ENCODE measurements around the gene HSPB1.

HSPB1 gene

GRCh38 chr7:76259124-76260093, 43.1 kb upstream of the HSPB1 start:
- peak overlapping the region; percentile 62 for H2BK15ac ChIP-seq (ENCODE audit: low read depth, poor library complexity, severe bottlenecking)
- 31% methylated on average over 29 of the region's 50 CpGs for whole genome bisulfite sequencing
- no peak for DNase-seq
- no peak overlapping the region for H3K27ac ChIP-seq (ENCODE audit: low read length, poor library complexity, severe bottlenecking)
- H3K4me1 ChIP-seq (ENCODE audit: control insufficient read depth, insufficient read depth, low read depth, low read length), result peaks cover 8% of the 10 kb centered on the region
- H3K79me1 ChIP-seq (replicated peaks; ENCODE audit: low read length, poor library complexity, severe bottlenecking), result no peaks in the 10 kb centered on the region
- H3K4me3 ChIP-seq (ENCODE audit: insufficient read depth in 1 of 2, low read depth in 1 of 2, low read length in 2 of 2), result no peak overlapping the region
- no peaks in the 10 kb centered on the region for H3K36me3 ChIP-seq (ENCODE audit: control insufficient read depth in 1 of 2, insufficient read depth in 2 of 2, low read depth in 1 of 2, low read length in 2 of 2)
- H3K4me2 ChIP-seq (ENCODE audit: low read length, poor library complexity, severe bottlenecking), result peak overlapping the region; percentile 69
- no peaks in the 10 kb centered on the region for H3K9me3 ChIP-seq (ENCODE audit: control insufficient read depth, low read length)
- peak overlapping the region in 1 of 2 experiments; percentile 7 for H3K18ac ChIP-seq (ENCODE audit: low read depth in 1 of 2, low read length in 2 of 2)
- H4K8ac ChIP-seq (ENCODE audit: low read length), result peak overlapping the region; percentile 53
- no peak overlapping the region for H3K4ac ChIP-seq (ENCODE audit: low read depth in 1 of 2, low read length in 2 of 2)
- H3K23ac ChIP-seq (ENCODE audit: low read length in 2 of 2), result no peak overlapping the region
- H2AFZ ChIP-seq (ENCODE audit: low read depth, low read length), result no peak overlapping the region
- H3K9ac ChIP-seq (ENCODE audit: low read length), result no peak overlapping the region
- peaks cover 28 to 37% of the 10 kb centered on the region in 2 experiments for H3K27me3 ChIP-seq (ENCODE audit: control insufficient read depth in 1 of 2, insufficient read depth in 1 of 2, low read length in 2 of 2)
- H2BK120ac ChIP-seq (ENCODE audit: low read depth, low read length), result no peak overlapping the region
- H2AK5ac ChIP-seq (ENCODE audit: low read length, severe bottlenecking), result no peak overlapping the region
- H3K14ac ChIP-seq (ENCODE audit: low read length in 2 of 2), result no peak overlapping the region
- H2BK12ac ChIP-seq (ENCODE audit: low read length in 2 of 2), result no peak overlapping the region
- no peak overlapping the region for H2BK5ac ChIP-seq (ENCODE audit: low read depth, low read length, poor library complexity, severe bottlenecking)
- H4K91ac ChIP-seq (ENCODE audit: low read length), result no peak overlapping the region

- Histone ChIP-seq H3K79me1 (replicated peaks; ENCODE audit: low read length, poor library complexity, severe bottlenecking) (no peaks in the 10 kb centered on the region), H4K8ac (ENCODE audit: low read length) (no peak overlapping the region), H2BK12ac (ENCODE audit: low read length in 2 of 2) (no peak overlapping the region), H2BK120ac (ENCODE audit: low read depth, low read length) (no peak overlapping the region), H3K27ac (ENCODE audit: low read length, poor library complexity, severe bottlenecking) (no peak overlapping the region), H4K91ac (ENCODE audit: low read length) (no peak overlapping the region), H2AK5ac (ENCODE audit: low read length, severe bottlenecking) (no peak overlapping the region), H3K9ac (ENCODE audit: low read length) (no peak overlapping the region), H3K4me1 (ENCODE audit: control insufficient read depth, insufficient read depth, low read depth, low read length) (peaks cover 9% of the 10 kb centered on the region), H2BK5ac (ENCODE audit: low read depth, low read length, poor library complexity, severe bottlenecking) (no peak overlapping the region), H3K4me2 (ENCODE audit: low read length, poor library complexity, severe bottlenecking) (peak overlapping the region; percentile 47), H2BK15ac (ENCODE audit: low read depth, poor library complexity, severe bottlenecking) (no peak overlapping the region), H3K18ac (ENCODE audit: low read depth in 1 of 2, low read length in 2 of 2) (no peak overlapping the region), H3K23ac (ENCODE audit: low read length in 2 of 2) (no peak overlapping the region), H3K4ac (ENCODE audit: low read depth in 1 of 2, low read length in 2 of 2) (no peak overlapping the region), H3K27me3 (ENCODE audit: control insufficient read depth in 1 of 2, insufficient read depth in 1 of 2, low read length in 2 of 2) (peaks cover 28 to 37% of the 10 kb centered on the region in 2 experiments), H3K36me3 (ENCODE audit: control insufficient read depth in 1 of 2, insufficient read depth in 2 of 2, low read depth in 1 of 2, low read length in 2 of 2) (no peaks in the 10 kb centered on the region), H3K4me3 (ENCODE audit: insufficient read depth in 1 of 2, low read depth in 1 of 2, low read length in 2 of 2) (no peak overlapping the region), H3K9me3 (ENCODE audit: control insufficient read depth, low read length) (no peaks in the 10 kb centered on the region), H2AFZ (ENCODE audit: low read depth, low read length) (no peak overlapping the region), H3K14ac (ENCODE audit: low read length in 2 of 2) (no peak overlapping the region)
- DNase-seq, result peak; percentile 49
- WGBS, result 7% methylated on average over 24 of the region's 28 CpGs
Measured at GRCh38 chr7:76260171-76260703, 42.2 kb upstream of the HSPB1 start.

- Histone ChIP-seq H4K91ac (ENCODE audit: low read length) (no peak overlapping the region), H3K36me3 (ENCODE audit: control insufficient read depth in 1 of 2, insufficient read depth in 2 of 2, low read depth in 1 of 2, low read length in 2 of 2) (no peaks in the 10 kb centered on the region), H3K14ac (ENCODE audit: low read length in 2 of 2) (no peak overlapping the region), H3K4ac (ENCODE audit: low read depth in 1 of 2, low read length in 2 of 2) (no peak overlapping the region), H3K9ac (ENCODE audit: low read length) (no peak overlapping the region), H2BK15ac (ENCODE audit: low read depth, poor library complexity, severe bottlenecking) (no peak overlapping the region), H4K8ac (ENCODE audit: low read length) (no peak overlapping the region), H2AK5ac (ENCODE audit: low read length, severe bottlenecking) (no peak overlapping the region), H2AFZ (ENCODE audit: low read depth, low read length) (no peak overlapping the region), H3K9me3 (ENCODE audit: control insufficient read depth, low read length) (no peaks in the 10 kb centered on the region), H2BK5ac (ENCODE audit: low read depth, low read length, poor library complexity, severe bottlenecking) (no peak overlapping the region), H3K23ac (ENCODE audit: low read length in 2 of 2) (no peak overlapping the region), H3K79me1 (replicated peaks; ENCODE audit: low read length, poor library complexity, severe bottlenecking) (no peaks in the 10 kb centered on the region), H2BK12ac (ENCODE audit: low read length in 2 of 2) (no peak overlapping the region), H3K27ac (ENCODE audit: low read length, poor library complexity, severe bottlenecking) (no peak overlapping the region), H3K4me3 (ENCODE audit: insufficient read depth in 1 of 2, low read depth in 1 of 2, low read length in 2 of 2) (no peak overlapping the region), H2BK120ac (ENCODE audit: low read depth, low read length) (no peak overlapping the region), H3K18ac (ENCODE audit: low read depth in 1 of 2, low read length in 2 of 2) (no peak overlapping the region), H3K4me1 (ENCODE audit: control insufficient read depth, insufficient read depth, low read depth, low read length) (peaks cover 10% of the 10 kb centered on the region), H3K4me2 (ENCODE audit: low read length, poor library complexity, severe bottlenecking) (no peak overlapping the region), H3K27me3 (ENCODE audit: control insufficient read depth in 1 of 2, insufficient read depth in 1 of 2, low read length in 2 of 2) (peaks cover 28 to 34% of the 10 kb centered on the region in 2 experiments)
- no peak for DNase-seq
- 95% methylated on average over 11 of the region's 11 CpGs for WGBS
Measured at GRCh38 chr7:76261329-76261728, 41.1 kb upstream of the HSPB1 start.

GRCh38 chr7:76261931-76262330, 40.5 kb upstream of the HSPB1 start:
- H2AK5ac ChIP-seq (ENCODE audit: low read length, severe bottlenecking), result no peak overlapping the region
- 93% methylated on average over 4 of the region's 4 CpGs for WGBS
- H2BK120ac ChIP-seq (ENCODE audit: low read depth, low read length), result no peak overlapping the region
- no peak overlapping the region for H2BK12ac ChIP-seq (ENCODE audit: low read length in 2 of 2)
- H3K18ac ChIP-seq (ENCODE audit: low read depth in 1 of 2, low read length in 2 of 2), result no peak overlapping the region
- no peak overlapping the region for H4K8ac ChIP-seq (ENCODE audit: low read length)
- H3K4ac ChIP-seq (ENCODE audit: low read depth in 1 of 2, low read length in 2 of 2), result no peak overlapping the region
- peaks cover 11% of the 10 kb centered on the region for H3K4me1 ChIP-seq (ENCODE audit: control insufficient read depth, insufficient read depth, low read depth, low read length)
- no peak overlapping the region for H2BK15ac ChIP-seq (ENCODE audit: low read depth, poor library complexity, severe bottlenecking)
- no peaks in the 10 kb centered on the region for H3K79me1 ChIP-seq (replicated peaks; ENCODE audit: low read length, poor library complexity, severe bottlenecking)
- no peak overlapping the region for H3K9ac ChIP-seq (ENCODE audit: low read length)
- no peak overlapping the region for H3K4me2 ChIP-seq (ENCODE audit: low read length, poor library complexity, severe bottlenecking)
- no peak for DNase-seq
- H2BK5ac ChIP-seq (ENCODE audit: low read depth, low read length, poor library complexity, severe bottlenecking), result no peak overlapping the region
- no peak overlapping the region for H2AFZ ChIP-seq (ENCODE audit: low read depth, low read length)
- H3K14ac ChIP-seq (ENCODE audit: low read length in 2 of 2), result no peak overlapping the region
- no peak overlapping the region for H4K91ac ChIP-seq (ENCODE audit: low read length)
- no peak overlapping the region for H3K4me3 ChIP-seq (ENCODE audit: insufficient read depth in 1 of 2, low read depth in 1 of 2, low read length in 2 of 2)
- peaks cover 33 to 38% of the 10 kb centered on the region in 2 experiments for H3K27me3 ChIP-seq (ENCODE audit: control insufficient read depth in 1 of 2, insufficient read depth in 1 of 2, low read length in 2 of 2)
- no peak overlapping the region for H3K27ac ChIP-seq (ENCODE audit: low read length, poor library complexity, severe bottlenecking)
- peak overlapping the region in 1 of 2 experiments; percentile 64 for H3K23ac ChIP-seq (ENCODE audit: low read length in 2 of 2)
- no peaks in the 10 kb centered on the region for H3K36me3 ChIP-seq (ENCODE audit: control insufficient read depth in 1 of 2, insufficient read depth in 2 of 2, low read depth in 1 of 2, low read length in 2 of 2)
- H3K9me3 ChIP-seq (ENCODE audit: control insufficient read depth, low read length), result no peaks in the 10 kb centered on the region

Data from mesenchymal stem cell (in vitro differentiated cells and primary cell).